GM12865 (cell line): ENCODE results near the gene NXNL1.

Experiments used
- DNase-seq: peaks from one replicate; pipeline ENCODE4 v3.0.0; 2010; ENCODE audit warnings: low read depth
- H3K4me3 ChIP-seq: 2 replicates; pipeline ENCODE4 v1.5.1; 2011; ENCODE audit warnings: mild to moderate bottlenecking, low read depth, low read length, control low read depth
- CTCF ChIP-seq: IDR thresholded peaks from 2 replicates; pipeline ENCODE4 v1.5.1; 2011; ENCODE audit warnings: low read length, control low read depth, low read depth, inconsistent platforms; ENCODE audit not compliant: insufficient read depth; ENCODE audit errors: missing control alignments

NXNL1 gene

GRCh38 chr19:17454576-17455071 is 6.1 kb downstream of the NXNL1 start:
- no peak overlapping the region for H3K4me3 ChIP-seq
- no peak for TF ChIP-seq CTCF
- DNase-seq = no peak

- TF ChIP-seq CTCF = no peak
- DNase-seq = no peak
- H3K4me3 ChIP-seq = no peak overlapping the region
Observed at GRCh38 chr19:17451820-17452219, 8.9 kb downstream of the NXNL1 start.

- no peak for TF ChIP-seq CTCF
- H3K4me3 ChIP-seq = no peak overlapping the region
- DNase-seq = peak; percentile 63
Observed at GRCh38 chr19:17450264-17451075, 10.3 kb downstream of the NXNL1 start.

GRCh38 chr19:17448131-17448967 is 12.4 kb downstream of the NXNL1 start, which contains the start of gene TMEM221:
TSS of gene TMEM221 (minus strand) at chr19:17448668. CDS start at chr19:17448462, 206 bp downstream.
- TF ChIP-seq CTCF = peak; percentile 41
- no peak within 1 kb of the TSS for H3K4me3 ChIP-seq
- DNase-seq = peak; percentile 41

DNA sequence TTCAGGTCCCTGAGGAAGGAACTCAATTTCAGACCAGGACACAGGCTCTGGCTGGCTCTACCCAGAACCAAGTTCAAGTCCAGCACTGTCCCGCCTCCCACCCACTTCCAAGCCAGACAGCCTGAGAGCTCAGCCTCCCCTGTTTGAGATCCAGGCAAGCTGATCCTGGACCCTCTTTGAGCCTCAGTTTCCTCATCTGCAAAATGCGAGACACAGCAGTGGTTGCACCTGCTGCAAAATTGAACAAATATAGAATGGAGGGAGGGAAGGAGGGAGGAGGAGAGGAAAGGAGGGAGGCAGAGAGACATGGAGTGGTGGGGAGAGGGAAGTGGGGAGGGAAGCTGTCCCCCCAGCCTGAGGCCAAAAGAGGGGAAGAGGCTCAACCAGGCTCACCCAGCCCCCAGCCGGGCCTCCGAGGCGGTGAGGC is 13.0 kb downstream of the NXNL1 start:
- no peak for TF ChIP-seq CTCF
- no peak overlapping the region for H3K4me3 ChIP-seq
- DNase-seq = no peak

- H3K4me3 ChIP-seq = no peak overlapping the region
- no peak for DNase-seq
- no peak for TF ChIP-seq CTCF
Observed at GRCh38 chr19:17445526-17446165, 15.1 kb downstream of the NXNL1 start.
